PC-9 (cell line): Measurements from ENCODE around the gene DLGAP1.

Experiments
- EZH2 ChIP-seq: fragments of 200-600 bp; sonication (generic); IDR thresholded peaks from 2 replicates; pipeline ENCODE4 v1.8.0; 2017; ENCODE audit warnings: antibody characterized with exemption, low read depth
- TF ChIP-seq, protein P1 (sequence below): fragments of 200-600 bp; sonication (generic); conservative IDR thresholded peaks from 2 replicates; pipeline ENCODE4 v1.6.1; 2017; ENCODE audit warnings: mixed run types, antibody characterized with exemption, mild to moderate bottlenecking, moderate library complexity

DNA sequence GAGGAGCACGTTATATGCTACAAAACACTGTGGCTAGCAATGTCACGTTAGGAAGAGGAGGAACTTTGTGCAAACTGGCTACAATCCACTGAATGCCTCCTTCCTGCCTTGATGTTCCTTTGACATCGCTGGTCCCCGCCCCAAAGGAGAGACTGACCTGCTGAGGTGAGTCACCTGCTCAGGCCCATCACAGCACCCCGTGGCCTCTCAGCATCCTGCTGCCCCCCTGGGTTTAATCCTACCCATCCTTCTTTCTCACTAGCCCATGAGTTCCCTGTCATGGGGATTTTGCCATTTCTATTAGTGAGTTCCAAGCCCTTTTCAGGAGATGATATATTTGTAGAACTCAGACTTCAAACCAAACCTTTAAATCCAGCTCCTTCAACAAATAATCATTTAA is 16.2 kb downstream of the DLGAP1 start:
- TF ChIP-seq, protein P1, sequence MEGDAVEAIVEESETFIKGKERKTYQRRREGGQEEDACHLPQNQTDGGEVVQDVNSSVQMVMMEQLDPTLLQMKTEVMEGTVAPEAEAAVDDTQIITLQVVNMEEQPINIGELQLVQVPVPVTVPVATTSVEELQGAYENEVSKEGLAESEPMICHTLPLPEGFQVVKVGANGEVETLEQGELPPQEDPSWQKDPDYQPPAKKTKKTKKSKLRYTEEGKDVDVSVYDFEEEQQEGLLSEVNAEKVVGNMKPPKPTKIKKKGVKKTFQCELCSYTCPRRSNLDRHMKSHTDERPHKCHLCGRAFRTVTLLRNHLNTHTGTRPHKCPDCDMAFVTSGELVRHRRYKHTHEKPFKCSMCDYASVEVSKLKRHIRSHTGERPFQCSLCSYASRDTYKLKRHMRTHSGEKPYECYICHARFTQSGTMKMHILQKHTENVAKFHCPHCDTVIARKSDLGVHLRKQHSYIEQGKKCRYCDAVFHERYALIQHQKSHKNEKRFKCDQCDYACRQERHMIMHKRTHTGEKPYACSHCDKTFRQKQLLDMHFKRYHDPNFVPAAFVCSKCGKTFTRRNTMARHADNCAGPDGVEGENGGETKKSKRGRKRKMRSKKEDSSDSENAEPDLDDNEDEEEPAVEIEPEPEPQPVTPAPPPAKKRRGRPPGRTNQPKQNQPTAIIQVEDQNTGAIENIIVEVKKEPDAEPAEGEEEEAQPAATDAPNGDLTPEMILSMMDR: no peak
- TF ChIP-seq EZH2: no peak
